Limb (tissue), 2 donors: ENCODE data around the gene RPS16.

ENCODE experiments used
- DNase-seq, 2 donors: peaks; one replicate each; pipeline ENCODE4 v3.0.0-alpha.2; 2016; ENCODE audit errors: extremely low spot score in 2 of 2

RPS16 gene

DNA sequence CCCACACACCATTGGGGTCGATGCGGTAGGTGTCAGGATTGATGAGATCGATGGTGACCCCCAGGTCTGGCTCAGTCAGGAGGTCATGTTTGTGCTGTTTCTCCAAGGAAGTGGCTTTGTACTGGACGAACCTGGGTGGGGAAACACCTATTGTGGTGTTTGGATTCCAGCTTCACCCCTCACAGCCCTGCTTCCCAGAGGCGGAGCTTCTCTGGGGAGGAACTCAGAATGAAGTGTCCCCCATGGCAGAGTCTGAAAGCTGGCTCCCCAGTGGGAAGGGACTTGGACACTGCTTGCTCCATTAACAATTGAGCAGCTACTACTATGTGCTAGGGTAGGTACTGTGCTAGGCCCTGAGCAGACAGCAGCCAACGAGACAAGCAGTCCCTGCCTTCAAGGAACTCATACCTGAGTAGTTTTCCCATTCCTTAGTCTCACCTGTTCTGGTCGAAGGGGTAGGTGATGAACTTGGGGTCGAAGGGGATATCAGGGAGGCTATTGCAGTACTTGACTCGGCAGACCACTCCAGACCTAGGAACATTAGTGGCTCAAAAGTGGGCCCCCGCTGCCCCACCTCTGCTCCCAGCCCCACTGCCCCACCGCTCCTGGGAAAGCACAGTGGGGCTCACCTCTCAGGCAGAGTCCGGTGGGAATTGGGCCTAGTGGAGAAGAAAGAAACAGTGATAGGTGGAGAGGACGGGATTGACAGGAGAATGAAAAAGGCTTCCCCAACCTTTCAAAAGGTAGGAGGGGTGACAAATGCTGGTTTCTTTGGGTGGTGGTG, 45.9 kb downstream of the RPS16 start:
- DNase-seq: no peak

DNA sequence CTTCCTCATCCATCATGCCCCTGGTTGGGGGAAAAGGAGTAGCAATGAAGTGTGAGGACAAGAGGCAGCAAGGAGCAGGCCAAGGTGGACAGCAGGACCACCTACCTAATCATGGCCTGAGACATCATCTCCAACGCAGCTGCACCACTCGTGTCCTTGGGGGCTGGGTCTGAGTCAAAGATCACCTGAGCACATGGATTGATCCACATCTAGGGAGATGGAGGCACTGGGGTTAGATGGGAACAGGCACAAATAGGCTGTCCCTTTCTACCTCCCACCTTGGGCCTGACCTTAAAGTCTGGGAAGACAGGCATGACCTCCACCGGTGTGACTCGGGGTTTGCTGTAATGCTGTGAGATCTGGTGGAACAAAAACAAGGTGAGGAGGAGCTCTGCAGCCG, 47.1 kb downstream of the RPS16 start:
- DNase-seq: no peak

DNA sequence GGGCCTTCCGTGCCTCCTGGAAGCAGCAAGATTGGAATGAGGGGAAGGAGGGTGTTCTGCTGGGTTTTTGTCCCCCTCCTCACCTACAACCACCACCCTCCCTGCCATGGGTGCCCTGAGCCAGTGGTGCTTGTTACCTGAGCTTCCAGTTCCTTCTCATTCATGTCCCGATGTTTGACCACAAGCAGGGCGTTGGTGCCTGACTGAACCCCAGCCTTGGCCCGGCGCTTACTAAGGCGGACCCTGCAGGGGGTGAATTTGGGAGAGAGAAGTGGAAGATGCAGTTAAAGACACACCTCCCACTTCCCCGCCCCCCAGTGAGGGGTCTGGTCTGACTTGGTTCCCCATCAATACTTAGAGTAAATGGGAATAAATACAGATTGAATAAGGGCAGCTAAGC, 49.2 kb downstream of the RPS16 start:
- no peak for DNase-seq

DNA sequence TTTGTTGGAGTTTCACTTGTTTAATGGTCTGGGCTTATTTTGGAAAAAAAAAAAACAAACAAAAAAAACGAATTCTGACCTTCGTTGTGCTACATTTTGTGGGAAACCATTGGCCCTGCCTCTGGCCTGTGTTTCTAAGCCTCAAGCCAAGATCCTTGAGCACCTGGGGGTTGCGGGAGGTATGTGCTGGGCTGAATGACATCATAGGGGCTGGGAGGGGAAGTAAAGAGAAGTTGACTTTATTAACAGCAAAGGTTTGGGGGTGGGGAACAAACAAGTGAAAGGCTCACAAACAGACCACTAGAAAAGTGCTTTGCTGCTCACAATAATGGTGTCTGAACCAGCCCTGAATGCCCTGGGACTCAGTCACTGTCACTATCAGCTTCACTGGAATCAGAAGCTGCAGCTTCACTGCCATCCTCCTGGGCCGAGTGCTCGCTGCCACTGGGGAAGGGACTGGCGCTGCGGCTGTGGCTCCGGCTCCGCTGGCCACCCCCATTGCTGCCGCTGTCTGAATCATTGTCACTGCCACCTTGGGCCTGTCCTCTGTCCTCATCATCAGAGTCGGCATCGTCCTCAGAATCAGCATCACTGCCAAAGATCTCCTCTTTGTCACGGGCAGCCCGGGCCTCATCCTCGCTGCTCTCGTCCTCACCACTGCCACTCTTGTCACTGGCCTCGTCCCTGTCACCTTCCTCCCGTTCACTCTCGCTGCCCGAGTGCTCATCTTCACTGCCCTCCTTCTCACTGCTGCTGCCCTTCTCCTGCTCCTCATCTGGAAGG, 49.9 kb downstream of the RPS16 start:
- DNase-seq: no peak

DNA sequence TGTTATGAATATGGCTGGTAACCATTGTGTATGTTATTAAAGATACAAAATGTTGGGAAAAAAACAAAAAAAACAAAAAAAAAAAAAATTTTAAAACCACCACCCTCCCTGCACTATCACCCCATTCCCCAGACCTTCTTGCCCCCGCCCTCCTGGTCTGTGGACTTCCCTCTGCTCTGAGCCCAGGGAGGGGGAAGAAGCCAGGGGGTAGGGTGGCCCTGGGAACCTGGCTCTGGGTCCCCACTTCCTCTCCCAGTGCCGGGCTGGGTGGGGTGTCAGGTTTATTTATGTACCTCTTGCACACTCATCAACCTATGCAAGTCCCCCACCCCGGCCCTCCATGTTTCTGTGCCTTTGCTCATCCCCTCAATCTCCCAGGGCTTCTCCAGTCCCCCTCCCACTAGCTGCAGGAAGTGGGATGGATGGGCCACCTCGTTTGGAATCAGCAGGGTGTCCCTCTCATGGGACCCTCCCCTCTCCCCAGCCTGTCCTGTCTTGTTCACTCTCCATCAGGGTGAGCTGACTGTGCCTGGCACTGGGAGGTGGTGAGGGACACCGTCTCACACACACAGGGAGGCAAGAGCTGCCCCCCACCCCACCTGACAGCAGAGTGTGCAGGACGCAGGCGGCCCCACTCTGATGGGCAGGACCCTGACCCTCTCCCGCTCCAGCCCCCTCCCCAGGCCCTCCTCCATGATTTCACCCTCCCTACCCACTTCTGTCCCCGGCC, 50.7 kb downstream of the RPS16 start:
- no peak for DNase-seq
